H1 (cell line): ENCODE data around the gene GNAO1. TPM values are rescaled to one million over a fixed set of nuclear protein-coding genes. Genes with fewer than 3 reads are reported as not detected.

Source experiments
- ATF2 ChIP-seq: IDR thresholded peaks from 2 replicates; pipeline ENCODE4 v1.6.1; 2012; ENCODE audit warnings: low read length, inconsistent platforms
- CHD2 ChIP-seq: IDR thresholded peaks from 2 replicates; pipeline ENCODE4 v1.6.1; 2012; ENCODE audit warnings: low read length, improper control_type of control experiment
- EP300 ChIP-seq, 2 experiments: IDR thresholded peaks; 1 replicate in 1 of 2; 2 replicates in 1 of 2; pipeline ENCODE4 v1.6.1; 2011 to 2012; ENCODE audit warnings: low read depth in 2 of 2, low read length in 2 of 2, mild to moderate bottlenecking in 2 of 2, borderline replicate concordance in 1 of 2, inconsistent platforms in 1 of 2, moderate library complexity in 1 of 2
- FOSL1 ChIP-seq: IDR thresholded peaks from 2 replicates; pipeline ENCODE4 v1.6.1; 2011; ENCODE audit warnings: mild to moderate bottlenecking, low read depth, low read length, moderate library complexity; ENCODE audit not compliant: insufficient read depth
- JUND ChIP-seq: IDR thresholded peaks from 2 replicates; pipeline ENCODE4 v1.6.1; 2011; ENCODE audit warnings: mild to moderate bottlenecking, improper control_type of control experiment, low read length
- TAF1 ChIP-seq: IDR thresholded peaks from 2 replicates; pipeline ENCODE4 v1.6.1; 2011; ENCODE audit warnings: mild to moderate bottlenecking, low read depth, low read length
- USF2 ChIP-seq: IDR thresholded peaks from 2 replicates; pipeline ENCODE4 v1.6.1; 2011; ENCODE audit warnings: low read length, improper control_type of control experiment
- ZNF274 ChIP-seq: IDR thresholded peaks from 2 replicates; pipeline ENCODE4 v1.7.0; 2012; ENCODE audit warnings: low read length, borderline replicate concordance; ENCODE audit errors: extremely low read depth
- polyA plus RNA-seq, 7 experiments: library from polyadenylated mRNA; depleted of rRNA in 3 of 7; stranded (reverse) in 5 of 7; unstranded in 2 of 7; fragments of >200 nt in 5 of 7; fragments of 200-250 nt in 2 of 7; gene quantifications; 1 replicate in 5 of 7; 2 replicates in 1 of 7; 4 replicates in 1 of 7; pipeline versions ENCODE4 v1.2.1 to v1.2.3, GENCODE V29; 2011 to 2013; ENCODE audit warnings: missing spikeins in 2 of 7, mixed read lengths in 2 of 7
- total RNA-seq: library from RNA; stranded (reverse); fragmentation: NEBNext Ultra II Directional; extraction: Animal tissue kit (Norgen Biotek cat#: 25700); gene quantifications from 2 replicates; pipeline ENCODE4 v1.2.1, GENCODE V29; 2021

The GNAO1 gene
- total and polyA plus RNA-seq, 2 of the 8 experiments (the other 6 are each of a cell fraction or from before 2014, with no cell fraction given): 6.7 to 34.4 TPM

- no peak for TF ChIP-seq ZNF274
- no peak for TF ChIP-seq JUND
- TF ChIP-seq EP300 (IDR thresholded peaks at IDR 0.05; ENCODE audit: borderline replicate concordance in 1 of 2, low read depth in 2 of 2, low read length in 2 of 2): no peak
- no peak for TF ChIP-seq USF2
- no peak for TF ChIP-seq FOSL1
- TF ChIP-seq ATF2: no peak
- no peak for TF ChIP-seq CHD2
- no peak for TF ChIP-seq TAF1
These were observed 159.5 kb downstream of the GNAO1 start (continued) for GRCh38 chr16:56350491-56351405.
